ENCODE measurements around the gene BABAM2.

- TF ChIP-seq CTCF (conservative IDR thresholded peaks at IDR 0.05; ENCODE audit: low read depth, low read length) (no peak), POLR2A (IDR thresholded peaks at IDR 0.05; ENCODE audit: low read depth, low read length) (no peak), CEBPB (IDR thresholded peaks at IDR 0.05; ENCODE audit: low read depth, low read length) (no peak), SMC3 (IDR thresholded peaks at IDR 0.05; ENCODE audit: low read depth, low read length) (no peak), MXI1 (IDR thresholded peaks at IDR 0.05; ENCODE audit: borderline replicate concordance, low read depth, low read length) (no peak), BHLHE40 (IDR thresholded peaks at IDR 0.05; ENCODE audit: low read depth, low read length) (no peak), USF2 (IDR thresholded peaks at IDR 0.05; ENCODE audit: low read depth, low read length) (no peak), RAD21 (IDR thresholded peaks at IDR 0.05; ENCODE audit: low read length) (no peak), RFX5 (IDR thresholded peaks at IDR 0.05; ENCODE audit: low read depth, low read length) (no peak), FOS (IDR thresholded peaks at IDR 0.05; ENCODE audit: low read depth, low read length) (no peak), CHD1 (IDR thresholded peaks at IDR 0.05; ENCODE audit: low read depth, low read length) (no peak)
These were observed 363.0 kb downstream of the BABAM2 start for GRCh38 chr2:28253543-28253942.
